Retinal pigment epithelial cell (primary cell): ENCODE data around the gene SRF.

Experiments used
- DNase-seq: peaks from one replicate; pipeline ENCODE4 v3.0.0-alpha.2; 2010; ENCODE audit warnings: low read depth
- H3K4me3 ChIP-seq: 2 replicates; pipeline ENCODE4 v1.5.1; 2011; ENCODE audit warnings: mild to moderate bottlenecking, low read length, control low read depth, moderate library complexity
- TF ChIP-seq, protein P1 (sequence below): conservative IDR thresholded peaks from 2 replicates; pipeline ENCODE4 v1.5.1; 2011; ENCODE audit warnings: low read depth, low read length, control low read depth, inconsistent platforms

Gene SRF

GRCh38 chr6:43171707-43172103 is 636 bp downstream of the SRF start:
- H3K4me3 ChIP-seq: peak overlapping the region; percentile 74
- DNase-seq: no peak
- TF ChIP-seq, protein P1, sequence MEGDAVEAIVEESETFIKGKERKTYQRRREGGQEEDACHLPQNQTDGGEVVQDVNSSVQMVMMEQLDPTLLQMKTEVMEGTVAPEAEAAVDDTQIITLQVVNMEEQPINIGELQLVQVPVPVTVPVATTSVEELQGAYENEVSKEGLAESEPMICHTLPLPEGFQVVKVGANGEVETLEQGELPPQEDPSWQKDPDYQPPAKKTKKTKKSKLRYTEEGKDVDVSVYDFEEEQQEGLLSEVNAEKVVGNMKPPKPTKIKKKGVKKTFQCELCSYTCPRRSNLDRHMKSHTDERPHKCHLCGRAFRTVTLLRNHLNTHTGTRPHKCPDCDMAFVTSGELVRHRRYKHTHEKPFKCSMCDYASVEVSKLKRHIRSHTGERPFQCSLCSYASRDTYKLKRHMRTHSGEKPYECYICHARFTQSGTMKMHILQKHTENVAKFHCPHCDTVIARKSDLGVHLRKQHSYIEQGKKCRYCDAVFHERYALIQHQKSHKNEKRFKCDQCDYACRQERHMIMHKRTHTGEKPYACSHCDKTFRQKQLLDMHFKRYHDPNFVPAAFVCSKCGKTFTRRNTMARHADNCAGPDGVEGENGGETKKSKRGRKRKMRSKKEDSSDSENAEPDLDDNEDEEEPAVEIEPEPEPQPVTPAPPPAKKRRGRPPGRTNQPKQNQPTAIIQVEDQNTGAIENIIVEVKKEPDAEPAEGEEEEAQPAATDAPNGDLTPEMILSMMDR: no peak

- TF ChIP-seq, protein P1: no peak
- DNase-seq: no peak
- peak overlapping the region; percentile 74 for H3K4me3 ChIP-seq
These were observed 1.3 kb downstream of the SRF start for GRCh38 chr6:43172104-43173007.

- TF ChIP-seq, protein P1: no peak
- DNase-seq: no peak
- peak overlapping the region; percentile 74 for H3K4me3 ChIP-seq
These were observed 2.7 kb downstream of the SRF start for GRCh38 chr6:43173591-43174262.

DNA sequence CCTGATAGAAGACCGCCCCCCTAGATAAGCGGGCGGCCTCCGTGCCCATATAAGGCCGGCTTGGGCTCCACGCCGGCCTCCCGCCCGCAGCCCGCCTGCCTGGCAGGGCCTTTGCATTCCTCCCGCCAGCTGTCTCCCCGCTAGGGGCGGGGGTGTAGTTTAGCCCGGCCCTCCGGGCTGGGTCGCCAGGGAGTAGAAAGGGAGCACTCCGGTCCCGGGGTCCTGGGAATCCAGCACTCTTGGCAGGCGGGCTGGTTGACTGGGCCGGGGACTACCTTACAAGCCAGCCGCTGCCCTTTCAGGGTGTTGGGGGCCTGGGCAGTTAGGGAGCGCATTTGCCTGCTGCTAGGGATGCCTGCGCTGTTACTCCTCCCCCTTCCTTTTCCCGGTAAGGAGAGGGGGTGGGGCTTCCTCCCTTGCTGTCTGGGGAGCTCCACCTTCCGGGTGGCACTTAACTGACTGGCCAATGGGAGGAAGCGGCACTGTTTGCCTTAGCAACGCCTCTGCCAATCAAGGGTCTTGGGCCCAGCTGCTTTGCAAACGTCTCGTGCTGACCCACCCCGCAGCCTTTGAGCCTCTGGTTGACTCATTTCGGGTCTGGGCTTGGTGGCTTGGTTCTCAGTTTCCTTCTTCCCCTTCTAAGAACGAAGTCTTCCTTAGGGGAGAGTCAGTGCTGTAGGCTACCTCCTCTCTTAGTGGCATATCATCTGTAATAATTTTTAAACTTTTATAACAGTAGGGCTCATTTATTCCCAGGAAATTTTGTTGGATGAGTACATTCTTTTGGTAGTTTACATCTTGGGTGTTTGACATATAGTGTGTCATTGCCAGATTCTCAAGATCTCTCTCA is 3.4 kb downstream of the SRF start:
- TF ChIP-seq, protein P1: peak; percentile 2
- DNase-seq: peak; percentile 98
- H3K4me3 ChIP-seq: peak overlapping the region; percentile 74

- H3K4me3 ChIP-seq: no peak overlapping the region
- TF ChIP-seq, protein P1: no peak
- no peak for DNase-seq
These were observed 4.8 kb downstream of the SRF start for GRCh38 chr6:43175676-43176422.

GRCh38 chr6:43176423-43176786 is 5.3 kb downstream of the SRF start:
- H3K4me3 ChIP-seq: no peak overlapping the region
- DNase-seq: no peak
- TF ChIP-seq, protein P1: no peak
